Stomach smooth muscle (tissue), 2 donors: ENCODE results near the gene IL25.
"Not testable (repeated sequence)": the region's sequence is repeated elsewhere in the genome, so short reads cannot be mapped to it uniquely, and the experiment has no call there.

Experiments used
- H3K27ac ChIP-seq: one replicate; pipeline ENCODE4 v1.7.0; 2013; ENCODE audit warnings: mild to moderate bottlenecking, low read length, inconsistent platforms
- H3K27me3 ChIP-seq, 2 donors: one replicate each; pipeline ENCODE4 v1.7.0; 2013; ENCODE audit warnings: low read length in 2 of 2; ENCODE audit not compliant: insufficient read depth in 2 of 2, control insufficient read depth in 1 of 2
- H3K36me3 ChIP-seq, 2 donors: one replicate each; pipeline ENCODE4 v1.7.0; 2013; ENCODE audit warnings: low read length in 2 of 2; ENCODE audit not compliant: control insufficient read depth in 2 of 2, insufficient read depth in 2 of 2
- H3K4me1 ChIP-seq: one replicate; pipeline ENCODE4 v1.7.0; 2013; ENCODE audit warnings: low read length; ENCODE audit not compliant: control insufficient read depth, insufficient read depth
- H3K4me3 ChIP-seq, 2 donors: one replicate each; pipeline ENCODE4 v1.7.0; 2013; ENCODE audit warnings: low read length in 2 of 2
- H3K9ac ChIP-seq, 2 donors: one replicate each; pipeline ENCODE4 v1.7.0; 2013; ENCODE audit warnings: low read length in 2 of 2, mild to moderate bottlenecking in 1 of 2
- H3K9me3 ChIP-seq, 2 donors: one replicate each; pipeline ENCODE4 v1.7.0; 2013; ENCODE audit warnings: low read length in 2 of 2; ENCODE audit not compliant: control insufficient read depth in 2 of 2
- donor health status: healthy.
- donor health status: Pancreatic carcinoma.

Gene IL25

GRCh38 chr14:23425169-23425568 is 52.6 kb downstream of the IL25 start:
- Histone ChIP-seq H3K27me3 (peaks cover 0 to 4% of the 10 kb centered on the region in 2 donors), H3K36me3 (no peaks in the 10 kb centered on the region), H3K9me3 (no peaks in the 10 kb centered on the region), H3K27ac (no peak overlapping the region), H3K4me1 (no peaks in the 10 kb centered on the region), H3K4me3 (no peak overlapping the region), H3K9ac (no peak overlapping the region)

DNA sequence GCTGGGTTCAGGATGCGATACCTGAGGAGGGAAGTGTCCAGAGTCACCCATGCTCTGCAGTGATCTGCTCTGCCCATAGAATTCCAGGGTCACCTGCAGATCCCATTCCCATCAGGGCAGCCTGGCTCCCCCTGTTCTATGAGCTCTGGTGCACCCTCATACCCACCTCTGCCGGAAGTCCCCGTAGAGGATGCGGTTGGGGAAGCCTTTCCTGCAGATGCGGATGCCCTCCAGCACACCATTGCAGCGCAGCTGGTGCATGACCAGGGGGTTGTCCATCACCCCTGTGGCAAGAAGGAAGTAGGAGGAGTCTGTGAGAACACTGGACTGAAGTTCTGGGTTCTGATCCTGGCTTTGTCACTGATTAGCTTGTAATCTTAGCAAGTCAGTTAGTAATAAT is 53.2 kb downstream of the IL25 start:
- not testable (repeated sequence) for H3K4me3 ChIP-seq, H3K27me3 ChIP-seq, H3K27ac ChIP-seq, H3K9ac ChIP-seq, H3K4me1 ChIP-seq, H3K9me3 ChIP-seq, H3K36me3 ChIP-seq
